GM19467 (cell line): Measurements from ENCODE around the gene IPCEF1.
"Not testable (repeated sequence)": the region's sequence is repeated elsewhere in the genome, so short reads cannot be mapped to it uniquely, and the experiment has no call there.

Experiments
- ATAC-seq: cut with Tn5 transposase; IDR thresholded peaks from one replicate; pipeline ENCODE4 v1.9.1; 2021; ENCODE audit warnings: mild to moderate bottlenecking, moderate library complexity; ENCODE audit not compliant: unreplicated experiment

Gene IPCEF1

GRCh38 chr6:154227862-154228520, 128.6 kb downstream of the IPCEF1 start:
- ATAC-seq: no peak

- ATAC-seq: no peak
Measured at GRCh38 chr6:154226461-154226860, 130.1 kb downstream of the IPCEF1 start.

- no peak for ATAC-seq
Measured at GRCh38 chr6:154223296-154223695, 133.3 kb downstream of the IPCEF1 start.

- no peak for ATAC-seq
Measured at GRCh38 chr6:154222716-154223115, 133.9 kb downstream of the IPCEF1 start.

- ATAC-seq: no peak
Measured at GRCh38 chr6:154219250-154219649, 137.4 kb downstream of the IPCEF1 start.

GRCh38 chr6:154218787-154219186, 137.8 kb downstream of the IPCEF1 start:
- ATAC-seq: no peak

GRCh38 chr6:154218301-154218700, 138.3 kb downstream of the IPCEF1 start:
- ATAC-seq: no peak

GRCh38 chr6:154213782-154214181, 142.8 kb downstream of the IPCEF1 start:
- ATAC-seq: no peak

GRCh38 chr6:154210678-154211077, 145.9 kb downstream of the IPCEF1 start:
- no peak for ATAC-seq

- ATAC-seq: no peak
Measured at GRCh38 chr6:154209555-154209954, 147.0 kb downstream of the IPCEF1 start.

GRCh38 chr6:154206996-154207395, 149.6 kb downstream of the IPCEF1 start:
- ATAC-seq: no peak

GRCh38 chr6:154206141-154206540, 150.5 kb downstream of the IPCEF1 start:
- ATAC-seq: no peak

GRCh38 chr6:154202958-154203357, 153.6 kb downstream of the IPCEF1 start:
- ATAC-seq: no peak

GRCh38 chr6:154202339-154202738, 154.3 kb downstream of the IPCEF1 start:
- no peak for ATAC-seq

GRCh38 chr6:154201688-154202087, 154.9 kb downstream of the IPCEF1 start:
- ATAC-seq: not testable (repeated sequence)

- no peak for ATAC-seq
Measured at GRCh38 chr6:154197196-154197860, 159.3 kb downstream of the IPCEF1 start.

GRCh38 chr6:154196333-154196885, 160.2 kb downstream of the IPCEF1 start:
- no peak for ATAC-seq

- no peak for ATAC-seq
Measured at GRCh38 chr6:154187714-154188113, 168.9 kb downstream of the IPCEF1 start.

GRCh38 chr6:154187203-154187602, 169.4 kb downstream of the IPCEF1 start:
- ATAC-seq: no peak

GRCh38 chr6:154179434-154179833, 177.2 kb downstream of the IPCEF1 start:
- ATAC-seq: no peak

GRCh38 chr6:154172393-154172792, 184.2 kb downstream of the IPCEF1 start:
- not testable (repeated sequence) for ATAC-seq

- no peak for ATAC-seq
Measured at GRCh38 chr6:154170106-154170505, 186.5 kb downstream of the IPCEF1 start.
